GM10266 (cell line): ENCODE results near the gene NFKB1.

ENCODE experiments used
- DNase-seq: peaks from one replicate; pipeline ENCODE4 v3.0.0; 2012; ENCODE audit errors: extremely low spot score
- CTCF ChIP-seq: IDR thresholded peaks from 2 replicates; pipeline ENCODE4 v1.5.1; 2012; ENCODE audit warnings: mild to moderate bottlenecking, low read depth; ENCODE audit not compliant: control insufficient read depth, insufficient read depth; ENCODE audit errors: missing control alignments

NFKB1 gene

GRCh38 chr4:102639598-102639997 is 138.4 kb downstream of the NFKB1 start:
- TF ChIP-seq CTCF, result no peak
- DNase-seq, result no peak

- no peak for DNase-seq
- TF ChIP-seq CTCF, result no peak
Observed at GRCh38 chr4:102640669-102641068, 139.5 kb downstream of the NFKB1 start.

- no peak for TF ChIP-seq CTCF
- DNase-seq, result no peak
Observed at GRCh38 chr4:102641793-102642192, 140.6 kb downstream of the NFKB1 start.

- DNase-seq, result no peak
Observed at GRCh38 chr4:102642631-102643298, 141.6 kb downstream of the NFKB1 start.

GRCh38 chr4:102647117-102647516 is 146.0 kb downstream of the NFKB1 start:
- no peak for TF ChIP-seq CTCF
- DNase-seq, result no peak

More at GRCh38 chr4:102642631-102643298, 141.6 kb downstream of the NFKB1 start:
- TF ChIP-seq CTCF, result no peak

- no peak for DNase-seq
- no peak for TF ChIP-seq CTCF
Observed at GRCh38 chr4:102657206-102657605, 156.0 kb downstream of the NFKB1 start.

- no peak for DNase-seq
- no peak for TF ChIP-seq CTCF
Observed at GRCh38 chr4:102663073-102663472, 161.9 kb downstream of the NFKB1 start.
